Rectal smooth muscle tissue (tissue), 1 donor: Measurements from ENCODE around the gene AGAP1.

Experiments
- H3K27ac ChIP-seq: one replicate; pipeline ENCODE4 v1.7.0; 2013; ENCODE audit warnings: low read depth, low read length, inconsistent platforms
- H3K27me3 ChIP-seq: one replicate; pipeline ENCODE4 v1.7.0; 2013; ENCODE audit warnings: low read length; ENCODE audit not compliant: control insufficient read depth, insufficient read depth
- H3K36me3 ChIP-seq: one replicate; pipeline ENCODE4 v1.7.0; 2013; ENCODE audit warnings: low read length; ENCODE audit not compliant: control insufficient read depth, insufficient read depth
- H3K4me1 ChIP-seq: one replicate; pipeline ENCODE4 v1.7.0; 2013; ENCODE audit warnings: low read length; ENCODE audit not compliant: control insufficient read depth, insufficient read depth
- H3K4me3 ChIP-seq: one replicate; pipeline ENCODE4 v1.7.0; 2013; ENCODE audit warnings: low read length
- H3K9ac ChIP-seq: one replicate; pipeline ENCODE4 v1.7.0; 2013; ENCODE audit warnings: low read length

The AGAP1 gene

GRCh38 chr2:236172255-236173035 lies 678.6 kb downstream of the AGAP1 start:
- Histone ChIP-seq H3K27me3 (peaks cover 54% of the 10 kb centered on the region), H3K4me3 (no peak overlapping the region), H3K9ac (no peak overlapping the region), H3K27ac (no peak overlapping the region), H3K4me1 (no peaks in the 10 kb centered on the region), H3K36me3 (no peaks in the 10 kb centered on the region)

- no peak overlapping the region for H3K27ac ChIP-seq
- no peak overlapping the region for H3K4me3 ChIP-seq
- peaks cover 61% of the 10 kb centered on the region for H3K27me3 ChIP-seq
- H3K36me3 ChIP-seq = no peaks in the 10 kb centered on the region
- no peak overlapping the region for H3K9ac ChIP-seq
- H3K4me1 ChIP-seq = no peaks in the 10 kb centered on the region
Observed at GRCh38 chr2:236173036-236173728, 679.3 kb downstream of the AGAP1 start.

DNA sequence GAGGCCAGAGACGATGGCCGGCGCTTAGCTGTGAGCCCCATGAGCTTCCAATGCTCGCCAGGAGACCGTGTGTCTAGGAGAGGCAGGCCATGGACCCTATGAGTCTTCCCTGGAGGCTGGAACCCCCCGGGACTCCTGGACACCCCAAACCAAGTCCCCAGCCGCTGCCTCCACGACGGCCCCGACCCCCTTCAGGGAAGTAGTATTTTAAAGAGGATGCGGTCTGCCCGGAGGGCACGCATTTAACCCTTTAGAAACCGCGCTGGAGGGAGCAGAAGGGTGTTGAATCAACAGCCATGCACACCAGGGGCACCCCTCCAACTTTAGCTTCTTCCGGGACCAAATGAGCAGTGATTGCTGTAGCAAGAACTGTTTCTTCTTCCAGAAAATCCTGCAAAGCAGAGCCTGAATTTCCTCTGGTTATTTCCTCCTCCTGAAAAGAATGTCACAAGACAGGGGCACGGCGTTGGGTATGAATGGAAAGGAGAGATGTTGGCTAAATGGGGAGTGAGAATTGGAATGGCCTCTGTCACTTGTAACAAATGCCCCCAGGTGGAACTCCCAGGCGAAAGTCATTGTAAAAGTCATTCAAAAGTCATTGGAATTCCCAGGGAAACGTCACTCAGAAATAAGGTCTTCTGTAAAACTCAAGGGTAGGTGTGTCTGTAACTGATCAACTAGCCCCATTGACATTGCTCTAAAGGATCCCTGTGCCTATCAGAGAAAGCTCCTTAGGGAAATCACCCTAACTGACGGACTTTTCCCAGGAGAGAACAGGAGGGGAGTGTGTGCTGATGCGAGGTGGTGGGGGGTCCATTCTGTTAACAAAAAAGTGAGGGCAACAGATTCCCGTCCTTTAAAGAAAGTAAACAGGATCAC lies 680.1 kb downstream of the AGAP1 start:
- Histone ChIP-seq H3K9ac (no peak overlapping the region), H3K36me3 (no peaks in the 10 kb centered on the region), H3K27me3 (peaks cover 69% of the 10 kb centered on the region), H3K27ac (no peak overlapping the region), H3K4me1 (no peaks in the 10 kb centered on the region), H3K4me3 (no peak overlapping the region)

DNA sequence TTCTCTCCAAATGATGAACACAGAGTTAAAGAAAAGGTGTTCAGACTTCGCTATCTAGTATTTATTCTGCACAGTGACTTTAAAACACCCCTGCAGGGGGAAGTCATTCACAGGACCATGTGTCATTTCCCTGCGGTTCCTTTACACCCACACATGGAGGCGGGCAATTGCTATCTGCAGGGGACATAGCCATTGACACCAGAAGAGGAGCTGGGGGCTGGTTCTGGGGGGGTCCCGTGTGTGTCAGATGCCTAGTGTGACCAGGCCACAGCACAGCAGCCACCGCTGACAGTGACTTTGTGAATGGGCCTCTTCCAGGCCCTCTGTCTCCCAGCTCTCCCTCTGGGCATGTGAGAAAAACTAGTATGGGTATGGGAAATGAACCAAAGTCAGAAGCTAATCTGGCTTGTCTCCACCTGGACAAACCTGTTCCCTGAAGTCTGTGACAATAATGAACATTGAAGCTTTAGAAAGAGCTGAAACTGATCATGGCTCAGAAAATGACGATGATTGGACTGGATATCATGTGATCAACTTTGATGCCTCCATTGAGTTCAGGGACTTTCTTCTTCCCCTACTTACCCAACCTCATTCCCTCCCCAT lies 681.8 kb downstream of the AGAP1 start:
- Histone ChIP-seq H3K4me1 (no peaks in the 10 kb centered on the region), H3K27ac (no peak overlapping the region), H3K36me3 (no peaks in the 10 kb centered on the region), H3K27me3 (peaks cover 63% of the 10 kb centered on the region), H3K4me3 (no peak overlapping the region), H3K9ac (no peak overlapping the region)

DNA sequence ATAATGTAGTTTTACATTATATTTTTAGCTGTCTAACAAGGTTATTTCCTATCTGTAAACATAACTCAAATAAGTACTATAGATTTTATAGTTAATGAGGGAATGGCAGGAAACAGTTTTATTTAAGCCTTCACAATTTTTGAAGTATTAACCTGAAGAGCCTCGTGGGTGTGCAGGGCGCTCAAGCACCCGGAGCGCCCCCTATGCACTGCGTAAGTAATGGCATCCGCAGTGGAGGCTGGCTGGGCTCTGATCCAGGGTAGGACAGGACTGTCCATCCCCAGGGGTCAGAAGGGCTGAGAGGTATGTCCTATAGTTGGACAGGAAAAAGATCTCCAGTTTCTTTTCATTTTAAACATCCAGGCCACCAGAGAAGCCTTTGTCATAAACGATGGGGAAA lies 682.6 kb downstream of the AGAP1 start:
- Histone ChIP-seq H3K36me3 (no peaks in the 10 kb centered on the region), H3K9ac (no peak overlapping the region), H3K4me3 (no peak overlapping the region), H3K27me3 (peaks cover 56% of the 10 kb centered on the region), H3K27ac (no peak overlapping the region), H3K4me1 (no peaks in the 10 kb centered on the region)

DNA sequence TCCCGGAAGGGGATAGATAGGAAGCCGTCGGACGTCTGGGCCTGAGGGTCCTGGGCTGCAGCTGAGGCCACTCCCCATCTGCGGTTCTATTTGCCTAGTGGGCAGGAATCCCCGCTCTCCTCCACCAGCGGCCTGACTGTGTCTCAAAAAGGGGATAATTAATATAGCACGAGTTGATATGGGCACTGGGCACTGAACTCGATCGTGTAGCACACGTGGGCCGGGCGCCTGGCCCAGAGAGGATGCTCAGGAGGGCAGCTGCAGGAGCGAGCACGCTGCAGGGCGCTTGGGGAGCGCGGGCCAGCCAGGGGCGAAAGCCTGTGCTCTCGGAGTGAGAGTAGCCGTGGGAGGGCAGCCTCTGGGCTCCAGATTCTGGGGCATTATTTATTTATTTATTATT lies 683.1 kb downstream of the AGAP1 start:
- H3K27me3 ChIP-seq = peaks cover 50% of the 10 kb centered on the region

DNA sequence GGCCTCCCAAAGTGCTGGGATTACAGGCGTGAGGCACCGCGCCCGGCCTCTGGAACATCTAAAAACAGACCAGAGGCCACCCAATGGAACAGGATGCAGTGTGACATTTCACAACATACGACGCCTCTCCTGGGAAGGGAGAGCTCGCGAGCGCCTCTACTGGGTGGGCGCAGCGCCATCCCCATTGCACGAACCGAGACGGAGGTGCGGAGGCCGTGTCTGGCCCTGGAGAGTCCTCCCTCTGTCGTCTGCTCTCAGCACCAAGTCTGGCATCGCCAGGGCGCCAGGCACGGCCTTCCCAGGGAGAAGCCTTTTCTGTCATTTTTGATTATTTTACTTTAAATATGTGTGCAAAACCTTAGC lies 683.7 kb downstream of the AGAP1 start:
- Histone ChIP-seq H3K4me1 (no peaks in the 10 kb centered on the region), H3K27ac (no peak overlapping the region), H3K4me3 (no peak overlapping the region), H3K36me3 (no peaks in the 10 kb centered on the region), H3K9ac (no peak overlapping the region), H3K27me3 (peaks cover 44% of the 10 kb centered on the region)

More for the DNA sequence above, 683.1 kb downstream of the AGAP1 start:
- Histone ChIP-seq H3K9ac (no peak overlapping the region), H3K4me3 (no peak overlapping the region), H3K4me1 (no peaks in the 10 kb centered on the region), H3K27ac (no peak overlapping the region), H3K36me3 (no peaks in the 10 kb centered on the region)

DNA sequence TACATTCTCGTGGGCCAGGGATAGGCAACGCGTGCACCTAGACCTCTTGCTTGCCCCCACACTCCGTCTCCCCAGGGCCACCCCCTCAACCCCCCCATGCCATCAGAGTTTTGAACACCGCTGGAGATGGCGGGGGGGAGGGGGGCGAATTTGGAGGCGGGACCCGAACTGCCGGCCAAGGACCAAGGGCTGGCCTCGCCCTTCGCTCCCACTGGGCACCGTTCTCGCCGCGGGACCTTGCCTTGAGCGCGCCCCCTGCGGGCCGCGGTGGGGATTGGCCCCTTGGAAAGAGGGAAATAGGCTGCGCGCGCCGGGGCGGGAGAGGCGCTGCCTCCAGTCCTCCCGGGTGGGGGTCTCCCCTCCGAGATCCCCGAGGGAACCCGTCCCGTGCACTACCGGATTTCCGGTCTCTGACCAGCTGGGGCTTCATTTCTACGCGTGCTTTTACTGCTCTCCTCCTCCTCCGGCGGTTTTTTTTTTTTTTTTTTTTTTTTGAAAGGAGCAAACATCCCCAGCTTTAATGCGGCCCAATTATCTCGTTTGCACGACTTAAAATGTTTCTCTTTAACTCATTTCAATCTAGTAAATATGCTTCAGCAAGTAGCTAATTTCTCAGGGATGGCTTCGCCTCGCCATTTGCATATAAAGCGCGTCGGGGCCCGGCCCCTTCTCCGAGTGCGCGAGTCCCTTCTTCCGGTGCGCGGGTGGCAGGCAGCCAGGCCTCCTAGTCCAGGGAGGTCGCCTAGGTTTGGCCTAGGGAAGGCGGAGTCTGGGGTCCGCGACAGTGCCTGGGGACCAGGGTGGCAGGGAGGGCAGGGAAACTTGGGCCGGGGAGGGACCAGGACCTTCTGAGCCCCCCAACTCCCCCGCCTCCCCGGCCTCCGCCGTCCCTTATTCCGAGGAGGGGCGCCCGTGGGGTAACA lies 684.4 kb downstream of the AGAP1 start:
- H3K36me3 ChIP-seq = no peaks in the 10 kb centered on the region
- H3K4me3 ChIP-seq = peak overlapping the region; percentile 54
- no peak overlapping the region for H3K9ac ChIP-seq
- peaks cover 40% of the 10 kb centered on the region for H3K27me3 ChIP-seq
- H3K27ac ChIP-seq = no peak overlapping the region
- no peaks in the 10 kb centered on the region for H3K4me1 ChIP-seq

GRCh38 chr2:236178890-236179235 lies 685.0 kb downstream of the AGAP1 start:
- Histone ChIP-seq H3K9ac (no peak overlapping the region), H3K27me3 (peaks cover 36% of the 10 kb centered on the region), H3K36me3 (no peaks in the 10 kb centered on the region), H3K4me1 (no peaks in the 10 kb centered on the region), H3K27ac (no peak overlapping the region), H3K4me3 (no peak overlapping the region)

DNA sequence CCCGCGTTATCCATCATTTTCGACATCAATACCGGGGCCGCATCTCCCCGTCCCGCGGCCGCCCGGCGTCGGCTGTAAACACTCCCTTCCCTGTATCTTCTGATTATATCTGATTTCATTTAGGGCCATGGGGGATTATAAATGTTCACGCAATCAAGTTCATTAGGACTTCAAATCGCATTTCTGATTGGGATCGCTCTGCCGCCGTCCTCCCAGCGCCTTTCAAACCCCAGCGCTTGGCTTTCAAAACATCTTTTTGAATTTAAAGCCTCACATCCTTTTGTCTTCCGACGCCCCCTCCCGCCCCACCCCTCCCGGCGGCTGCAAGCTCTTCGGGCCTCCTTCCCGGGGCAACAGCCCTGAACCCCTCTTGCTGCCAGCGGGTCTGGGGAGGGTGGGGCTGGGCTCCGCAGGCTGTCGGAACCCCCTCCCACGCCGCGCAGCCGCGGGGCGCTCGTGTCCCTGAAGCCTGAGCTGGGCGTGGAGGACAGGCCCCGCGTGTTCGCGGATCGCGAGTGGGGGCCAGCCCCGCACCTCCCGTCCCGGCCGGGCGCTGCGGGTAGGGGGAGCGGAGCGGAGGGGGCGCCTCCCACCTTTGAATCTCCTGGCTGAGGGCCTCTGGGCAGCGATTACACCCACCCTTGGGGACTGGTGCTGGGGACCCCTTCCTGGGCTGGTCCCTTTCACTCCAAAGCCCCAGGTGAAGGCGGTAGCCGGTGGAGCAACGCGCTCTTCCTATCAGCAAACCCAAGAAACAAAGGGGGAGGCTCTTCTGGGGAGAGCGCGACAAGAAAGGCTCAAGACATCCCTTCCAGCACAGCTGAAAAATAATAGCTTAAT lies 685.6 kb downstream of the AGAP1 start:
- Histone ChIP-seq H3K4me1 (no peaks in the 10 kb centered on the region), H3K27ac (no peak overlapping the region), H3K27me3 (peaks cover 34% of the 10 kb centered on the region), H3K9ac (no peak overlapping the region), H3K4me3 (no peak overlapping the region), H3K36me3 (no peaks in the 10 kb centered on the region)
